Transverse colon (tissue), 4 donors: ENCODE data around the gene AKAP6. TPM values are rescaled to one million over a fixed set of nuclear protein-coding genes. Genes with fewer than 3 reads are reported as not detected.

Source experiments
- DNase-seq: peaks from one replicate; pipeline ENCODE4 v3.0.0-alpha.2; 2019
- H3K27ac ChIP-seq, 4 donors: fragments of 200-600 bp; sonication (generic); 2 replicates each; pipeline ENCODE4 v1.5.1; 2016 to 2018; ENCODE audit warnings: inconsistent platforms in 4 of 4
- H3K27me3 ChIP-seq: fragments of 200-600 bp; sonication (generic); 2 replicates; pipeline ENCODE4 v1.5.1; 2017; ENCODE audit warnings: inconsistent platforms
- H3K36me3 ChIP-seq, 4 donors: fragments of 200-600 bp; sonication (generic); 2 replicates each; pipeline ENCODE4 v1.5.1; 2017 to 2019; ENCODE audit warnings: inconsistent platforms in 4 of 4
- H3K4me1 ChIP-seq, 4 donors: fragments of 200-600 bp; sonication (generic); 2 replicates each; pipeline ENCODE4 v1.5.1; 2017 to 2020; ENCODE audit warnings: inconsistent platforms in 4 of 4
- H3K4me3 ChIP-seq, 4 donors: fragments of 200-600 bp; sonication (generic); 1 replicate in 1 of 4; 2 replicates in 3 of 4; pipeline versions ENCODE4 v1.5.1 to v1.6.1; 2017 to 2019; ENCODE audit warnings: inconsistent platforms in 4 of 4
- H3K9me3 ChIP-seq, 2 donors: fragments of 200-600 bp; sonication (generic); 2 replicates each; pipeline ENCODE4 v1.5.1; 2017 to 2019; ENCODE audit warnings: inconsistent platforms in 2 of 2
- CTCF ChIP-seq, 5 experiments: fragments of 200-600 bp in 3 of 5; fragments of 450-650 bp in 2 of 5; sonication (generic) in 3 of 5; IDR thresholded peaks; 1 replicate in 2 of 5; 2 replicates in 3 of 5; pipeline ENCODE4 v1.5.1; 2016 to 2017; ENCODE audit warnings: antibody characterized with exemption in 5 of 5, inconsistent platforms in 3 of 5, mild to moderate bottlenecking in 2 of 5, moderate library complexity in 1 of 5
- EP300 ChIP-seq: sonication (generic); formaldehyde crosslinking; IDR thresholded peaks from one replicate; pipeline ENCODE4 v1.6.1; 2017; ENCODE audit warnings: antibody characterized with exemption, low read depth
- POLR2A ChIP-seq: fragments of 450-650 bp; IDR thresholded peaks from one replicate; pipeline ENCODE4 v1.6.1; 2016; ENCODE audit warnings: antibody characterized with exemption, mild to moderate bottlenecking, moderate library complexity
- POLR2AphosphoS5 ChIP-seq, 3 donors: sonication (generic); formaldehyde crosslinking; IDR thresholded peaks; one replicate each; pipeline ENCODE4 v1.6.1; 2016; ENCODE audit warnings: antibody characterized with exemption in 3 of 3
- WGBS, 2 donors: methylation state at CpG; one replicate each; pipeline ENCODE4 v1.1.5; 2018; ENCODE audit warnings: low coverage in 1 of 2; 5-methylcytosine and 5-hydroxymethylcytosine counted together
- in situ Hi-C, 4 donors: fragments of 200-750 bp; cut with MboI; loops; one replicate each; pipeline versions ENCODE4 v1.15.0 to v1.15.1; 2017; ENCODE audit warnings: low sequenced_read_pairs in 3 of 4, low pct_ligation_motif_present in 1 of 4, low pct_unique_long_range_greater_than_20kb in 1 of 4
- intact Hi-C: fragments of 100-400 bp; cut with DNase I; formaldehyde crosslinking; loops from one replicate; pipeline ENCODE4 v1.15.1; 2023; ENCODE audit warnings: low total_unique reads
- total RNA-seq, 4 donors: library from RNA; depleted of rRNA; stranded (reverse); fragments of >200 nt; gene quantifications; one replicate each; pipeline ENCODE4 v1.1.0, GENCODE V29; 2016

AKAP6 gene
- total RNA-seq, 4 donors from 2014 or later, result 6.3 to 16.7 (median 9.7) TPM

DNA sequence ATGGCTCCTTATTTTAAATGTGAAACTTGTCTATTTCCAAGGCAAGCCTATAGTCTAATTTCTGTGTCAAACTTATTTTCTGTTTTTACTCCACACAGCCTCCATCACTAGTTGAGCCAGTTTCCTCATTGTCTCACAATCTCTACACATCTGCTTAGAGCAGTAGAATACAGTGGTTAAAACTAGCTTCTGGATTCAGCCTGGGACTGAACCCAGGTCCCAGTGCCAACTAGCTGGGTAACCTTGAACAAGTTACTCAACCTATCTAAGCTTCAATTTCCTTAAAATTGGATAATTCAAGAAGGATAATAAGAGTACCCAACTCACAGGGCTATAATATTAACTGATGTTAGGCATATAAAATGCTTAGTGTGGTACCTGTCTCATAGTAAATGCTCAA lies 304.8 kb downstream of the AKAP6 start:
- in situ Hi-C loops (no loop called here), intact Hi-C loops (no loop called here)
- Histone ChIP-seq H3K27me3 (no peaks in the 10 kb centered on the region), H3K36me3 (no peaks in the 10 kb centered on the region), H3K9me3 (no peaks in the 10 kb centered on the region), H3K4me1 (peaks cover 0 to 3% (median 0%) of the 10 kb centered on the region in 4 donors), H3K4me3 (no peak overlapping the region), H3K27ac (no peak overlapping the region)
- no peak for DNase-seq
- TF ChIP-seq POLR2A (no peak), CTCF (IDR thresholded peaks at IDR 0.05) (no peak), EP300 (no peak), POLR2AphosphoS5 (IDR thresholded peaks at IDR 0.05) (no peak)

DNA sequence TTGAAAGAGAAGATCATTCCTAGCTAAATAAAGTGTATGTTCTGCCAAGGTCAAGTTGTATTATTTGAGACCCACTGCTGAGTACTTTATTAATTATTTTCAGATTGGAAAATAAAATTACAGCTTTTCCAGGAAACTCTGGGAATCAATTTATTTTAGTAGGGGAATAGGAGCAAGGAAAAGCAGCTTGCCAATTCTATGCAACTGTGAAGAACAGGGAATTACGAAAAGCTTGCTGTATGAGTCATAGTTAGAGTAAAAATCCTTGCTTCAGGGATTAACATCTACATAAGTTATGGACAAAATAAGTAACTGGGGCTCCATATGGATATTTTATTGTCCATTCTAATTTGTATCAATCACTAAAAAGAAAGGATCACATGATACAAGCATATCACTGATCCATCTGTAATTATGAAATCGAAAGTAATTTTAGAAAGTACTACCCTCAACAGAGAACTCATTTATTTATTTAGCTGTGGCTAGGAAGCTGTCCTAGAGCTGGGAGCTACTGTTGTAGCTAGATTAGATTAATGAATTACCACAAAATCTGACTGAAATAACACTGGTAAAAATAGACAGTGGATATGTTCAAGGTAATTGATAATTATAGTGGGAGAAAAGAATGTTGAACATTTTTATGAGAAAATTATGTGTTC lies 306.1 kb downstream of the AKAP6 start:
- no peak overlapping the region for H3K4me3 ChIP-seq
- intact Hi-C loops, result no loop called here
- no peaks in the 10 kb centered on the region for H3K27me3 ChIP-seq
- DNase-seq, result no peak
- H3K27ac ChIP-seq, result no peak overlapping the region
- 33 to 42% methylated on average over 2 of the region's 2 CpGs for WGBS, 2 donors
- peaks cover 0 to 3% (median 0%) of the 10 kb centered on the region in 4 donors for H3K4me1 ChIP-seq
- H3K9me3 ChIP-seq, result no peaks in the 10 kb centered on the region
- in situ Hi-C loops, result no loop called here
- H3K36me3 ChIP-seq, result no peaks in the 10 kb centered on the region
- TF ChIP-seq POLR2A, result no peak
- no peak for TF ChIP-seq CTCF (IDR thresholded peaks at IDR 0.05)
- no peak for TF ChIP-seq EP300
- TF ChIP-seq POLR2AphosphoS5 (IDR thresholded peaks at IDR 0.05), result no peak

DNA sequence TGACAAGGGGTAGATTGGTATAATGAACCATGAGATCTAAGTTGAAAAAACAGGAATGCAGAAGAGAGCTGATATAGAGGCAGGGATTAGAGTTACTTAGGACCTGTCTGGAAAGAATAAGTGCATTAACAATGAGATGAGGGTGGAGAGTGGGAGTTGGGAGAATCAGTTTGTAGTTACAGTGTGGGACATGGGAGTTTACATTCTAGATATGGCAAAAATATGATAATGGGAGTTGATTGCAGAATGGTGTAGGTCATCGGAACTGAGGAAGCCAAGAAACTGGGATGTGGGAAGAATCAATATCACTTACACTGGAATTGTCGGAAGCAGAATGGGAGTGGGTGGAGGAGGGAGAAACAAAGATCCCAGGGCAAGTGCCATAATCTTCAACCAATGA lies 308.5 kb downstream of the AKAP6 start:
- H3K36me3 ChIP-seq, result no peaks in the 10 kb centered on the region
- TF ChIP-seq CTCF (IDR thresholded peaks at IDR 0.05) (no peak), EP300 (no peak), POLR2AphosphoS5 (IDR thresholded peaks at IDR 0.05) (no peak), POLR2A (no peak)
- H3K27me3 ChIP-seq, result no peaks in the 10 kb centered on the region
- no peak overlapping the region for H3K4me3 ChIP-seq
- DNase-seq, result no peak
- peaks cover 0 to 3% (median 0%) of the 10 kb centered on the region in 4 donors for H3K4me1 ChIP-seq
- intact Hi-C loops, result no loop called here
- in situ Hi-C loops, result no loop called here
- H3K27ac ChIP-seq, result no peak overlapping the region
- WGBS, 2 donors, result 89 to 100% methylated on average over 1 to 2 of the region's 2 CpGs
- no peaks in the 10 kb centered on the region for H3K9me3 ChIP-seq

GRCh38 chr14:32639208-32639607 lies 310.1 kb downstream of the AKAP6 start:
- Histone ChIP-seq H3K4me3 (no peak overlapping the region), H3K27me3 (no peaks in the 10 kb centered on the region), H3K36me3 (no peaks in the 10 kb centered on the region), H3K27ac (no peak overlapping the region), H3K4me1 (peaks cover 0 to 3% (median 0%) of the 10 kb centered on the region in 4 donors), H3K9me3 (no peaks in the 10 kb centered on the region)
- no peak for TF ChIP-seq EP300
- no peak for TF ChIP-seq CTCF (IDR thresholded peaks at IDR 0.05)
- no peak for TF ChIP-seq POLR2AphosphoS5 (IDR thresholded peaks at IDR 0.05)
- no peak for TF ChIP-seq POLR2A
- DNase-seq, result no peak
- in situ Hi-C loops (no loop called here), intact Hi-C loops (no loop called here)
- 94 to 95% methylated on average over 2 of the region's 2 CpGs for WGBS, 2 donors
